ENCODE measurements around the gene MAP3K14.

Gene MAP3K14

GRCh38 chr17:45289301-45290268, 27.2 kb downstream of the MAP3K14 start:
- Mint-ChIP-seq H3K4me1 (peaks cover 54% of the 10 kb centered on the region), H3K36me3 (peaks cover 100% of the 10 kb centered on the region), H3K27ac (peak overlapping the region; percentile 76), H3K4me3 (no peak overlapping the region), H3K9me3 (no peaks in the 10 kb centered on the region)
- no peak for DNase-seq (ENCODE audit: low spot score in 2 of 2)
- no peak for ATAC-seq

- Mint-ChIP-seq H3K27ac (peak overlapping the region; percentile 76), H3K4me3 (no peak overlapping the region), H3K36me3 (peaks cover 100% of the 10 kb centered on the region)
Measured at GRCh38 chr17:45288825-45289224, 28.0 kb downstream of the MAP3K14 start.

GRCh38 chr17:45287526-45288500, 29.0 kb downstream of the MAP3K14 start:
- Mint-ChIP-seq H3K9me3 (no peaks in the 10 kb centered on the region), H3K36me3 (peaks cover 100% of the 10 kb centered on the region), H3K27ac (peak overlapping the region; percentile 76), H3K4me1 (peaks cover 50% of the 10 kb centered on the region), H3K4me3 (no peak overlapping the region)
- DNase-seq (ENCODE audit: low spot score in 2 of 2): no peak
- ATAC-seq: no peak

More at GRCh38 chr17:45288825-45289224, 28.0 kb downstream of the MAP3K14 start:
- H3K4me1 Mint-ChIP-seq: peaks cover 55% of the 10 kb centered on the region
- DNase-seq (ENCODE audit: low spot score in 2 of 2) (no peak), ATAC-seq (no peak)
- H3K9me3 Mint-ChIP-seq: no peaks in the 10 kb centered on the region

- ATAC-seq (no peak), DNase-seq (ENCODE audit: low spot score in 2 of 2) (no peak)
- Mint-ChIP-seq H3K9me3 (no peaks in the 10 kb centered on the region), H3K27ac (peak overlapping the region; percentile 90), H3K4me3 (no peak overlapping the region), H3K36me3 (peaks cover 100% of the 10 kb centered on the region), H3K4me1 (peaks cover 45% of the 10 kb centered on the region)
Measured at GRCh38 chr17:45286286-45286685, 30.5 kb downstream of the MAP3K14 start.

GRCh38 chr17:45284176-45285140, 32.4 kb downstream of the MAP3K14 start:
- H3K9me3 Mint-ChIP-seq: no peaks in the 10 kb centered on the region
- peaks cover 27% of the 10 kb centered on the region for H3K4me1 Mint-ChIP-seq
- DNase-seq (ENCODE audit: low spot score in 2 of 2): no peak
- ATAC-seq: peak; percentile 60
- H3K36me3 Mint-ChIP-seq: peaks cover 100% of the 10 kb centered on the region
- peak overlapping the region; percentile 90 for H3K27ac Mint-ChIP-seq
- no peak overlapping the region for H3K4me3 Mint-ChIP-seq

GRCh38 chr17:45283711-45284110, 33.1 kb downstream of the MAP3K14 start:
- H3K4me1 Mint-ChIP-seq: peaks cover 24% of the 10 kb centered on the region
- H3K36me3 Mint-ChIP-seq: peaks cover 100% of the 10 kb centered on the region
- H3K27ac Mint-ChIP-seq: peak overlapping the region; percentile 90
- ATAC-seq (no peak), DNase-seq (ENCODE audit: low spot score in 2 of 2) (no peak)
- H3K9me3 Mint-ChIP-seq: no peaks in the 10 kb centered on the region
- H3K4me3 Mint-ChIP-seq: no peak overlapping the region

GRCh38 chr17:45282683-45283644, 33.9 kb downstream of the MAP3K14 start:
- Mint-ChIP-seq H3K36me3 (peaks cover 100% of the 10 kb centered on the region), H3K9me3 (no peaks in the 10 kb centered on the region), H3K4me1 (peaks cover 25% of the 10 kb centered on the region), H3K27ac (peak overlapping the region; percentile 90), H3K4me3 (no peak overlapping the region)
- ATAC-seq: peak; percentile 83
- no peak for DNase-seq (ENCODE audit: low spot score in 2 of 2)

- Mint-ChIP-seq H3K4me1 (peaks cover 29% of the 10 kb centered on the region), H3K36me3 (peaks cover 100% of the 10 kb centered on the region), H3K9me3 (no peaks in the 10 kb centered on the region), H3K27ac (peak overlapping the region; percentile 60), H3K4me3 (no peak overlapping the region)
- DNase-seq (ENCODE audit: low spot score in 2 of 2): no peak
- no peak for ATAC-seq
Measured at GRCh38 chr17:45279898-45280297, 36.9 kb downstream of the MAP3K14 start.

GRCh38 chr17:45277992-45278391, 38.8 kb downstream of the MAP3K14 start:
- Mint-ChIP-seq H3K27ac (peak overlapping the region; percentile 23), H3K4me1 (peaks cover 14% of the 10 kb centered on the region), H3K36me3 (peaks cover 100% of the 10 kb centered on the region), H3K9me3 (no peaks in the 10 kb centered on the region), H3K4me3 (no peak overlapping the region)
- ATAC-seq (no peak), DNase-seq (ENCODE audit: low spot score in 2 of 2) (no peak)

GRCh38 chr17:45277216-45277849, 39.5 kb downstream of the MAP3K14 start:
- H3K27ac Mint-ChIP-seq: peak overlapping the region; percentile 23
- no peak overlapping the region for H3K4me3 Mint-ChIP-seq
- ATAC-seq (peak; percentile 93), DNase-seq (ENCODE audit: low spot score in 2 of 2) (peak; percentile 79 to 91)
- peaks cover 9% of the 10 kb centered on the region for H3K4me1 Mint-ChIP-seq
- H3K36me3 Mint-ChIP-seq: peaks cover 100% of the 10 kb centered on the region
- no peaks in the 10 kb centered on the region for H3K9me3 Mint-ChIP-seq

GRCh38 chr17:45276031-45276430, 40.8 kb downstream of the MAP3K14 start:
- no peak overlapping the region for H3K4me3 Mint-ChIP-seq
- DNase-seq (ENCODE audit: low spot score in 2 of 2): no peak
- no peak for ATAC-seq
- no peak overlapping the region for H3K27ac Mint-ChIP-seq
- no peaks in the 10 kb centered on the region for H3K9me3 Mint-ChIP-seq
- peaks cover 100% of the 10 kb centered on the region for H3K36me3 Mint-ChIP-seq
- H3K4me1 Mint-ChIP-seq: peaks cover 9% of the 10 kb centered on the region

GRCh38 chr17:45274033-45274432, 42.8 kb downstream of the MAP3K14 start:
- peaks cover 20% of the 10 kb centered on the region for H3K4me1 Mint-ChIP-seq
- no peaks in the 10 kb centered on the region for H3K9me3 Mint-ChIP-seq
- H3K36me3 Mint-ChIP-seq: peaks cover 100% of the 10 kb centered on the region
- peak overlapping the region; percentile 74 for H3K27ac Mint-ChIP-seq
- ATAC-seq (no peak), DNase-seq (ENCODE audit: low spot score in 2 of 2) (no peak)
- H3K4me3 Mint-ChIP-seq: no peak overlapping the region

GRCh38 chr17:45273551-45273957, 43.3 kb downstream of the MAP3K14 start:
- Mint-ChIP-seq H3K4me3 (no peak overlapping the region), H3K27ac (peak overlapping the region; percentile 74), H3K9me3 (no peaks in the 10 kb centered on the region), H3K36me3 (peaks cover 100% of the 10 kb centered on the region), H3K4me1 (peaks cover 20% of the 10 kb centered on the region)
- DNase-seq (ENCODE audit: low spot score in 2 of 2) (no peak), ATAC-seq (no peak)
